Gastrocnemius medialis (tissue), 4 donors: ENCODE results near the gene RNU1-4.
"Not testable (repeated sequence)": the region's sequence is repeated elsewhere in the genome, so short reads cannot be mapped to it uniquely, and the experiment has no call there.

ENCODE experiments used
- POLR2A ChIP-seq, 2 donors: fragments of 450-650 bp; IDR thresholded peaks; one replicate each; pipeline ENCODE4 v1.6.1; 2017; ENCODE audit warnings: antibody characterized with exemption in 2 of 2, mild to moderate bottlenecking in 2 of 2, moderate library complexity in 2 of 2
- TF ChIP-seq, protein P1 (sequence below), 5 experiments: fragments of 450-650 bp in 3 of 5; fragments of 200-600 bp in 2 of 5; sonication (generic) in 2 of 5; IDR thresholded peaks in 4 of 5; conservative IDR thresholded peaks in 1 of 5; 1 replicate in 4 of 5; 2 replicates in 1 of 5; pipeline ENCODE4 v1.5.1; 2016 to 2019; ENCODE audit warnings: antibody characterized with exemption in 5 of 5, mild to moderate bottlenecking in 3 of 5, moderate library complexity in 3 of 5

GRCh38 chr1:16786362-16786761 is 46.0 kb downstream of the RNU1-4 start:
- TF ChIP-seq, protein P1, sequence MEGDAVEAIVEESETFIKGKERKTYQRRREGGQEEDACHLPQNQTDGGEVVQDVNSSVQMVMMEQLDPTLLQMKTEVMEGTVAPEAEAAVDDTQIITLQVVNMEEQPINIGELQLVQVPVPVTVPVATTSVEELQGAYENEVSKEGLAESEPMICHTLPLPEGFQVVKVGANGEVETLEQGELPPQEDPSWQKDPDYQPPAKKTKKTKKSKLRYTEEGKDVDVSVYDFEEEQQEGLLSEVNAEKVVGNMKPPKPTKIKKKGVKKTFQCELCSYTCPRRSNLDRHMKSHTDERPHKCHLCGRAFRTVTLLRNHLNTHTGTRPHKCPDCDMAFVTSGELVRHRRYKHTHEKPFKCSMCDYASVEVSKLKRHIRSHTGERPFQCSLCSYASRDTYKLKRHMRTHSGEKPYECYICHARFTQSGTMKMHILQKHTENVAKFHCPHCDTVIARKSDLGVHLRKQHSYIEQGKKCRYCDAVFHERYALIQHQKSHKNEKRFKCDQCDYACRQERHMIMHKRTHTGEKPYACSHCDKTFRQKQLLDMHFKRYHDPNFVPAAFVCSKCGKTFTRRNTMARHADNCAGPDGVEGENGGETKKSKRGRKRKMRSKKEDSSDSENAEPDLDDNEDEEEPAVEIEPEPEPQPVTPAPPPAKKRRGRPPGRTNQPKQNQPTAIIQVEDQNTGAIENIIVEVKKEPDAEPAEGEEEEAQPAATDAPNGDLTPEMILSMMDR (IDR thresholded peaks at IDR 0.05 in 4 of 5, conservative IDR thresholded peaks at IDR 0.05 in 1 of 5), result not testable (repeated sequence)
- TF ChIP-seq POLR2A (IDR thresholded peaks at IDR 0.05), result not testable (repeated sequence)
